Endothelial cell (in vitro differentiated cells): ENCODE results near the gene LDAF1. TPM values are rescaled to one million over a fixed set of nuclear protein-coding genes. Genes with fewer than 3 reads are reported as not detected.
"Not testable (repeated sequence)": the region's sequence is repeated elsewhere in the genome, so short reads cannot be mapped to it uniquely, and the experiment has no call there.

ENCODE experiments used
- DNase-seq: peaks from one replicate; pipeline ENCODE4 v3.0.0; 2021; ENCODE audit warnings: low spot score
- H3K27ac Mint-ChIP-seq: one replicate; pipeline ENCODE4 v1.8.0; 2021; ENCODE audit warnings: mixed read lengths, inconsistent platforms; ENCODE audit not compliant: unreplicated experiment
- H3K27me3 Mint-ChIP-seq: one replicate; pipeline ENCODE4 v1.8.0; 2021; ENCODE audit warnings: mild to moderate bottlenecking, moderate library complexity, mixed read lengths, inconsistent platforms; ENCODE audit not compliant: unreplicated experiment
- H3K36me3 Mint-ChIP-seq: one replicate; pipeline ENCODE4 v1.8.0; 2021; ENCODE audit warnings: mild to moderate bottlenecking, low read depth, mixed read lengths, inconsistent platforms; ENCODE audit not compliant: unreplicated experiment
- H3K4me1 Mint-ChIP-seq: one replicate; pipeline ENCODE4 v1.8.0; 2021; ENCODE audit warnings: mild to moderate bottlenecking, mixed read lengths, inconsistent platforms; ENCODE audit not compliant: unreplicated experiment
- H3K4me3 Mint-ChIP-seq: one replicate; pipeline ENCODE4 v1.8.0; 2021; ENCODE audit warnings: mild to moderate bottlenecking, mixed read lengths, inconsistent platforms; ENCODE audit not compliant: unreplicated experiment
- H3K9me3 Mint-ChIP-seq: one replicate; pipeline ENCODE4 v1.8.0; 2021; ENCODE audit warnings: mixed read lengths, inconsistent platforms; ENCODE audit not compliant: unreplicated experiment
- CTCF ChIP-seq: fragments of 200-600 bp; sonication (generic); IDR thresholded peaks from one replicate; pipeline ENCODE4 v1.5.0; 2021; ENCODE audit warnings: antibody characterized with exemption; ENCODE audit not compliant: unreplicated experiment
- total RNA-seq: library from RNA; stranded (reverse); fragmentation: NEBNext Ultra II Directional; extraction: Animal tissue kit (Norgen Biotek cat#: 25700); gene quantifications from one replicate; pipeline ENCODE4 v1.2.1, GENCODE V29; 2021; ENCODE audit not compliant: unreplicated experiment

The LDAF1 gene
- total RNA-seq, 1 donor from 2014 or later, result 27.9 TPM

- H3K27ac Mint-ChIP-seq, result no peak overlapping the region
- no peaks in the 10 kb centered on the region for H3K9me3 Mint-ChIP-seq
- no peaks in the 10 kb centered on the region for H3K36me3 Mint-ChIP-seq
- H3K4me1 Mint-ChIP-seq, result no peaks in the 10 kb centered on the region
- no peak overlapping the region for H3K4me3 Mint-ChIP-seq
- no peak for TF ChIP-seq CTCF
- no peak for DNase-seq
- H3K27me3 Mint-ChIP-seq, result peaks cover 2% of the 10 kb centered on the region
Observed at GRCh38 chr16:21145738-21146137, 12.7 kb upstream of the LDAF1 start.

- peaks cover 2% of the 10 kb centered on the region for H3K27me3 Mint-ChIP-seq
- no peak within 1 kb of the TSS for H3K27ac Mint-ChIP-seq
- H3K4me1 Mint-ChIP-seq, result no peaks in the 10 kb centered on the region
- H3K4me3 Mint-ChIP-seq, result no peak within 1 kb of the TSS
- H3K36me3 Mint-ChIP-seq, result peaks cover 4% of the 10 kb centered on the region
- DNase-seq, result no peak
- TF ChIP-seq CTCF, result no peak
- no peaks in the 10 kb centered on the region for H3K9me3 Mint-ChIP-seq
Observed at GRCh38 chr16:21150375-21151001, 8.0 kb upstream of the LDAF1 start, which contains the start of gene DNAH3. DNAH3 (minus strand) TSS chr16:21150846; CDS start chr16:21150319, 527 bp downstream.

- DNase-seq, H3K4me3 Mint-ChIP-seq, H3K27ac Mint-ChIP-seq, H3K9me3 Mint-ChIP-seq, H3K4me1 Mint-ChIP-seq, H3K27me3 Mint-ChIP-seq, H3K36me3 Mint-ChIP-seq: not testable (repeated sequence)
Observed at GRCh38 chr16:21152160-21153030, 6.1 kb upstream of the LDAF1 start.

- not testable (repeated sequence) for H3K27ac Mint-ChIP-seq, H3K9me3 Mint-ChIP-seq, DNase-seq, H3K27me3 Mint-ChIP-seq, H3K4me1 Mint-ChIP-seq, H3K4me3 Mint-ChIP-seq, H3K36me3 Mint-ChIP-seq
Observed at GRCh38 chr16:21153124-21153729, 5.2 kb upstream of the LDAF1 start.

- not testable (repeated sequence) for DNase-seq, H3K36me3 Mint-ChIP-seq, H3K4me1 Mint-ChIP-seq, H3K27ac Mint-ChIP-seq, H3K27me3 Mint-ChIP-seq, H3K4me3 Mint-ChIP-seq, H3K9me3 Mint-ChIP-seq
Observed at GRCh38 chr16:21156011-21156410, 2.5 kb upstream of the LDAF1 start.

GRCh38 chr16:21156767-21157467 lies 1.6 kb upstream of the LDAF1 start:
- peak; percentile 51 for DNase-seq
- no peak overlapping the region for H3K4me3 Mint-ChIP-seq
- H3K9me3 Mint-ChIP-seq, result no peaks in the 10 kb centered on the region
- H3K27me3 Mint-ChIP-seq, result peaks cover 6% of the 10 kb centered on the region
- H3K4me1 Mint-ChIP-seq, result no peaks in the 10 kb centered on the region
- H3K27ac Mint-ChIP-seq, result no peak overlapping the region
- peak; percentile 41 for TF ChIP-seq CTCF
- peaks cover 4% of the 10 kb centered on the region for H3K36me3 Mint-ChIP-seq
